K562 (cell line): ENCODE results near the gene GPHA2. TPM values are rescaled to one million over a fixed set of nuclear protein-coding genes. Genes with fewer than 3 reads are reported as not detected.

ENCODE experiments used
- CHD2 ChIP-seq: IDR thresholded peaks from 2 replicates; pipeline ENCODE4 v1.6.1; 2011; ENCODE audit warnings: low read depth, low read length
- ELF1 ChIP-seq: fragments of 200-800 bp; sonication (Bioruptor generic); IDR thresholded peaks from 2 replicates; pipeline ENCODE4 v1.6.1; 2016; ENCODE audit warnings: missing genetic modification characterization, missing compliant biosample characterization
- ETS1 ChIP-seq: conservative IDR thresholded peaks from 2 replicates; pipeline ENCODE4 v1.6.1; 2011; ENCODE audit warnings: low read depth, mild to moderate bottlenecking, low read length; ENCODE audit not compliant: control insufficient read depth
- KDM2B ChIP-seq: fragments of 250-450 bp; sonication (Bioruptor Pico); IDR thresholded peaks from 2 replicates; pipeline ENCODE4 v1.8.0; 2021; ENCODE audit warnings: mild to moderate bottlenecking, moderate library complexity
- MCM3 ChIP-seq: fragments of 450-650 bp; IDR thresholded peaks from 2 replicates; pipeline ENCODE4 v1.6.1; 2016
- NR2C2 ChIP-seq, 2 experiments: fragments of 200-800 bp in 1 of 2; sonication (Bioruptor generic) in 1 of 2; sonication (generic) in 1 of 2; formaldehyde crosslinking in 1 of 2; IDR thresholded peaks; 2 replicates each; pipeline versions ENCODE4 v1.6.1 to v1.8.0; 2016 to 2022; ENCODE audit warnings: mild to moderate bottlenecking in 1 of 2, missing compliant biosample characterization in 1 of 2, missing genetic modification characterization in 1 of 2, missing genetic modification reagents in 1 of 2
- RBM22 ChIP-seq: fragments of 200-400 bp; formaldehyde crosslinking; IDR thresholded peaks from 2 replicates; pipeline ENCODE4 v1.6.1; 2018; ENCODE audit warnings: low read length, low read depth; ENCODE audit not compliant: poor library complexity, severe bottlenecking
- SIN3B ChIP-seq: fragments of 450-650 bp; IDR thresholded peaks from 2 replicates; pipeline ENCODE4 v1.6.1; 2017; ENCODE audit warnings: low read depth, mild to moderate bottlenecking, moderate library complexity
- SUPT5H ChIP-seq: fragments of 450-650 bp; IDR thresholded peaks from 2 replicates; pipeline ENCODE4 v1.6.1; 2016
- TEAD1 ChIP-seq, 2 experiments: fragments of 450-650 bp in 1 of 2; sonication (generic) in 1 of 2; formaldehyde crosslinking; IDR thresholded peaks; 2 replicates each; pipeline versions ENCODE4 v1.4.0 to v1.8.0; 2020 to 2022; ENCODE audit warnings: mild to moderate bottlenecking in 2 of 2, missing genetic modification reagents in 1 of 2
- TFAP4 ChIP-seq: sonication (generic); formaldehyde crosslinking; IDR thresholded peaks from 2 replicates; pipeline ENCODE4 v1.8.0; 2022; ENCODE audit warnings: missing genetic modification reagents, mild to moderate bottlenecking, moderate library complexity, borderline replicate concordance
- ZNF217 ChIP-seq: sonication (generic); formaldehyde crosslinking; IDR thresholded peaks from 2 replicates; pipeline ENCODE4 v1.8.0; 2022; ENCODE audit warnings: mild to moderate bottlenecking, missing genetic modification reagents
- ZNF766 ChIP-seq: fragments of 200-800 bp; sonication (Bioruptor generic); conservative IDR thresholded peaks from 2 replicates; pipeline ENCODE4 v1.6.1; 2016; ENCODE audit warnings: missing genetic modification characterization, missing compliant biosample characterization
- polyA plus RNA-seq, 8 experiments: library from polyadenylated mRNA; depleted of rRNA in 4 of 8; stranded (reverse) in 5 of 8; unstranded in 3 of 8; fragments of >200 nt; fragmentation: Nextera tagmentation in 2 of 8; fragmentation: Illumina TruSeq in 1 of 8; extraction: Ambion mirVana in 2 of 8; extraction: Trizol in 1 of 8; gene quantifications; 2 replicates each; pipeline versions ENCODE4 v1.2.1 to v1.2.3, GENCODE V29; 2011 to 2014; ENCODE audit warnings: inconsistent platforms in 1 of 8, missing spikeins in 1 of 8
- total RNA-seq, 7 experiments: library from RNA; depleted of rRNA in 6 of 7; stranded (reverse); fragments of >200 nt in 6 of 7; fragmentation: Illumina TruSeq in 2 of 7; extraction: Trizol in 2 of 7; gene quantifications; 2 replicates each; pipeline versions ENCODE4 v1.2.1 to v1.2.3, GENCODE V29; 2011 to 2021; ENCODE audit warnings: low replicate concordance in 1 of 7
- TF ChIP-seq, protein P1 (sequence below): fragments of 250-450 bp; sonication (Bioruptor Pico); IDR thresholded peaks from 2 replicates; pipeline ENCODE4 v1.4.0; 2020; ENCODE audit warnings: mild to moderate bottlenecking
- TF ChIP-seq, protein P2 (sequence below), 2 experiments: fragments of 450-650 bp; conservative IDR thresholded peaks; 2 replicates each; pipeline ENCODE4 v1.6.1; 2017; ENCODE audit warnings: mild to moderate bottlenecking in 2 of 2, moderate library complexity in 2 of 2
- TF ChIP-seq, protein P3 (sequence below): fragments of 450-650 bp; IDR thresholded peaks from 2 replicates; pipeline ENCODE4 v1.6.1; 2014; ENCODE audit warnings: low read depth, mild to moderate bottlenecking, moderate library complexity, borderline replicate concordance

The GPHA2 gene
- total and polyA plus RNA-seq, 9 of the 15 experiments (the other 6 are each of a cell fraction or from before 2014, with no cell fraction given) = 0.17 to 0.22 TPM; not detected in 7

DNA sequence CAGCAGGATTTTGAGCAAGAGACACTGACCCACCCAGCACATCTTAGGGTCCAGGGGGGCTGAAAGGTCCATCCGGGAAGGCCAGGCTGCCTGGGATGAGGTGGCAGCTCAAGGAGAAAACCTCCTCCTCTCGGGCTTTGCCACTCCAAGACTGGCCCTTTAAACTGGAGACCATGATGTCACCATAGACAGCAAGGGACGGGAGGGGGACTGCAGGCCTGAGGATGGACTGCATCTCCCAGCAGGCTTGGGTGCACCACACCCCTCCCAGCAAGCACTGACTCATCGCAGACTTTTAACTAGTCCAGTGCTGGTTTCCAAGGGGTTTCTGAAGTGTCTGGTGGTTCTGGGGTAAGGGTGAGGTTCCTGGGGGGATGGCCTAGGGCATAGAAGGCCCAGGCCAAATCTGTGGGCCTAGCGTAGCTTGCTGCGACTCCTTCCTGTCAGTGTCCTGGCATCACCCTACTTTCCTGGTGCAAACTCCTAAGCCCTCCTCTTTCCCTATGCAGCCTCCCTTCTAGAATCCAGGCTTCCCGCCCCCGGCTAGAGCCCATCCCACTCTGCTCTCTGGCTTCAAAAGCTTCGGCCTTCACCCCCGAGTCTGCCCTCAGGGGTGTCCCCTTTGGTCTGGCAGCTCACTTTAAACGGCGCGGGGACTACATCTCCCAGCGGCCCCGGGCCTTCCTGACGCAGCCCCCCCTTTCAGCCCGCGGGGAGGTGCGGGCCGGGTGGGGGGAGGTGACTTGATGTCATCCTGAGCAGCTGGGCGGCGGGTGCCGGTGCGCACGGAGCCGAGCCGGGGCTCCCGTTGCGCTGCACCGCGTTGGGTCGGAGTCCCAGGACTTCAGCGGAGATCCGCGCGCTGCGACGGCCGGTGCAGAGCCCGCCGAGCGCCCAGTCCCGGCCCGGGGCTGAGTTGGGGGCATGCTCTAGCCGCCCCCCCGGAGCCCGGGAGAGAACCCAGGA is 11.5 kb downstream of the GPHA2 start, which contains the start of gene PPP2R5B (continued):
- TF ChIP-seq, protein P1, sequence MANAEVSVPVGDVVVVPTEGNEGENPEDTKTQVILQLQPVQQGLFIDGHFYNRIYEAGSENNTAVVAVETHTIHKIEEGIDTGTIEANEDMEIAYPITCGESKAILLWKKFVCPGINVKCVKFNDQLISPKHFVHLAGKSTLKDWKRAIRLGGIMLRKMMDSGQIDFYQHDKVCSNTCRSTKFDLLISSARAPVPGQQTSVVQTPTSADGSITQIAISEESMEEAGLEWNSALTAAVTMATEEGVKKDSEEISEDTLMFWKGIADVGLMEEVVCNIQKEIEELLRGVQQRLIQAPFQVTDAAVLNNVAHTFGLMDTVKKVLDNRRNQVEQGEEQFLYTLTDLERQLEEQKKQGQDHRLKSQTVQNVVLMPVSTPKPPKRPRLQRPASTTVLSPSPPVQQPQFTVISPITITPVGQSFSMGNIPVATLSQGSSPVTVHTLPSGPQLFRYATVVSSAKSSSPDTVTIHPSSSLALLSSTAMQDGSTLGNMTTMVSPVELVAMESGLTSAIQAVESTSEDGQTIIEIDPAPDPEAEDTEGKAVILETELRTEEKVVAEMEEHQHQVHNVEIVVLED (CRISPR knock-in tag) = peak; percentile 83
- TF ChIP-seq ETS1 (peak; percentile 95), RBM22 (peak; percentile 54), MCM3 (no peak), TEAD1 (CRISPR knock-in tag; IDR thresholded peaks at IDR 0.05) (0 out of 4 replicates have a peak, but pooled peaks of 1 of the 2 experiments have one; percentile 28), SIN3B (0 out of 2 replicates have a peak, but pooled peaks have one; percentile 56), ZNF766 (CRISPR knock-in tag) (peak; percentile 83; the same call in 1 of the 2 replicates), ZNF217 (CRISPR knock-in tag) (no peak), TFAP4 (CRISPR knock-in tag) (peak; percentile 99), KDM2B (CRISPR knock-in tag) (0 out of 2 replicates have a peak, but pooled peaks have one; percentile 76), ELF1 (tag) (peak; percentile 88), SUPT5H (0 out of 2 replicates have a peak, but pooled peaks have one; percentile 31), NR2C2 (CRISPR knock-in tag; IDR thresholded peaks at IDR 0.05) (0 out of 2 replicates have a peak, but pooled peaks have one; percentile 1), NR2C2 (tag; IDR thresholded peaks at IDR 0.05) (peak; percentile 92), CHD2 (0 out of 2 replicates have a peak, but pooled peaks have one; percentile 28)
- TF ChIP-seq, protein P2, sequence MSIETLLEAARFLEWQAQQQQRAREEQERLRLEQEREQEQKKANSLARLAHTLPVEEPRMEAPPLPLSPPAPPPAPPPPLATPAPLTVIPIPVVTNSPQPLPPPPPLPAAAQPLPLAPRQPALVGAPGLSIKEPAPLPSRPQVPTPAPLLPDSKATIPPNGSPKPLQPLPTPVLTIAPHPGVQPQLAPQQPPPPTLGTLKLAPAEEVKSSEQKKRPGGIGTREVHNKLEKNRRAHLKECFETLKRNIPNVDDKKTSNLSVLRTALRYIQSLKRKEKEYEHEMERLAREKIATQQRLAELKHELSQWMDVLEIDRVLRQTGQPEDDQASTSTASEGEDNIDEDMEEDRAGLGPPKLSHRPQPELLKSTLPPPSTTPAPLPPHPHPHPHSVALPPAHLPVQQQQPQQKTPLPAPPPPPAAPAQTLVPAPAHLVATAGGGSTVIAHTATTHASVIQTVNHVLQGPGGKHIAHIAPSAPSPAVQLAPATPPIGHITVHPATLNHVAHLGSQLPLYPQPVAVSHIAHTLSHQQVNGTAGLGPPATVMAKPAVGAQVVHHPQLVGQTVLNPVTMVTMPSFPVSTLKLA (conservative IDR thresholded peaks at IDR 0.05) = peak; percentile 73 to 89; a peak in 3 of 4 replicates
- TF ChIP-seq, protein P3, sequence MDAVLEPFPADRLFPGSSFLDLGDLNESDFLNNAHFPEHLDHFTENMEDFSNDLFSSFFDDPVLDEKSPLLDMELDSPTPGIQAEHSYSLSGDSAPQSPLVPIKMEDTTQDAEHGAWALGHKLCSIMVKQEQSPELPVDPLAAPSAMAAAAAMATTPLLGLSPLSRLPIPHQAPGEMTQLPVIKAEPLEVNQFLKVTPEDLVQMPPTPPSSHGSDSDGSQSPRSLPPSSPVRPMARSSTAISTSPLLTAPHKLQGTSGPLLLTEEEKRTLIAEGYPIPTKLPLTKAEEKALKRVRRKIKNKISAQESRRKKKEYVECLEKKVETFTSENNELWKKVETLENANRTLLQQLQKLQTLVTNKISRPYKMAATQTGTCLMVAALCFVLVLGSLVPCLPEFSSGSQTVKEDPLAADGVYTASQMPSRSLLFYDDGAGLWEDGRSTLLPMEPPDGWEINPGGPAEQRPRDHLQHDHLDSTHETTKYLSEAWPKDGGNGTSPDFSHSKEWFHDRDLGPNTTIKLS = peak; percentile 89; the same call in 1 of the 2 replicates
